SH-SY5Y (cell line): ENCODE results near the gene JAKMIP1.

Experiments
- GATA2 ChIP-seq: IDR thresholded peaks from 2 replicates; pipeline ENCODE4 v1.6.1; 2011; ENCODE audit warnings: mild to moderate bottlenecking, low read depth, low read length
- GATA3 ChIP-seq: IDR thresholded peaks from 2 replicates; pipeline ENCODE4 v1.6.1; 2011; ENCODE audit warnings: low read depth, mild to moderate bottlenecking, low read length, moderate library complexity

GRCh38 chr4:5992828-5993321 lies 207.5 kb downstream of the JAKMIP1 start:
- TF ChIP-seq GATA2 (no peak), GATA3 (no peak)
